Measurements from ENCODE around the gene RIBC2. TPM values are rescaled to one million over a fixed set of nuclear protein-coding genes. Genes with fewer than 3 reads are reported as not detected.

Gene RIBC2
- polyA plus RNA-seq, 1 of the 3 experiments (the other 2 are of a cell fraction), result not detected

DNA sequence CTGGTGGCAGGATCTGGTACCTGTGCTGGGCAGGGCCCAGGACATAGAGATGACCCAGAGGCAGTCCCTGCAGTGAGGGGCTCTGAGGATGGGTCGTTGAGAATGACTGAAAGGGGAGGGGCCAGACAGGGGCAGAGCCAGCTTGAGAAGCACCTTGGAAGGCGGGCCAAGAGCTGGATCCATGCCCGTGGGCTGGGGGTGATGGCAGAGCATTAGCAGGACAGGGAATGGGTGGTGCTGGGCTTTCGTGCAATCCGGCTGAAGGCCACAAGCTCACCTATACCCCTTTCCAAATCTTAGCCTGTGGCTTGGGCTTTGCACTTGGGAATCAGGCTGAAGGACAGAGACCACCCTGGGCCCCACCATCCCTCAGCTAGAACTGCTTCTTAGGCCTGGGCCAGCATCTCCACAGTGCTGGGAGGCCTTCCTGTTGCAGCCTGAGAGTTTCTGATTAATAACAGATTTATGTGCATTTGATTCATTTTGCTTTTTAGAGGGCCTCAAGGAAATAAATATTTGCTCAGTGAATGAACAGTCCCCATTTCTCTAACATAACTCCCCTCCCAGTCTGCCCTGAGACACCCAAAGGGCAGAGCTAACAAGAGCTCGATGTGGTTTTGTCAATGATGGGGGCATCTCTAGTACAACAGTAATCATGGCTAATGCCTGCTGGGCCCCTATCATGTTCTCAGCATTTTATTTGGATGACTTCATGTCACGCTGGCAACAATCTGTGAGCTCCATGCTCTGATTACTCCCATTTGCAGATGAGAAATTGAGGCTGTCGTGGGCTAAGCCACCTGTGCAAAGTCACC is 39.3 kb downstream of the RIBC2 start:
- Histone ChIP-seq H3K9me2 (no peaks in the 10 kb centered on the region), H3K27me3 (ENCODE audit: insufficient read depth) (no peaks in the 10 kb centered on the region), H3F3A (replicated peaks; ENCODE audit: insufficient read depth) (peaks cover 16% of the 10 kb centered on the region), H3K36me3 (replicated peaks in 1 of 2; ENCODE audit: control insufficient read depth in 1 of 2, insufficient read depth in 2 of 2, low read length in 1 of 2) (no peaks in the 10 kb centered on the region), H3K79me2 (ENCODE audit: insufficient read depth) (no peaks in the 10 kb centered on the region), H3K27ac (ENCODE audit: low read depth in 2 of 2, low read length in 1 of 2) (peak overlapping the region; percentile 29 to 89), H2AFZ (ENCODE audit: low read depth) (0 out of 2 replicates have a peak overlapping the region, but pooled peaks have one; percentile 7), H4K20me1 (ENCODE audit: insufficient read depth) (no peaks in the 10 kb centered on the region), H3K4me1 (ENCODE audit: control insufficient read depth in 1 of 2, insufficient read depth in 2 of 2, low read depth in 1 of 2, low read length in 1 of 2) (peaks cover 20 to 33% of the 10 kb centered on the region in 2 experiments; a peak in 3 of 4 replicates), H3K4me3 (ENCODE audit: low read depth in 2 of 2, low read length in 1 of 2) (no peak overlapping the region), H3K4me2 (peak overlapping the region; percentile 52; the same call in 1 of the 2 replicates), H3K9ac (no peak overlapping the region), H3K9me3 (no peaks in the 10 kb centered on the region)
- POLR2A ChIA-PET, result no interaction called here
- CTCF ChIA-PET, result interaction anchor here (1.8 to 4.5 kb wide), 3 partner anchors 9 to 101 kb away, joined by 4 to 16 read pairs (median 5); no protein-coding TSS in a partner anchor
- no peak for DNase-seq
- 57% methylated on average over 8 of the region's 8 CpGs for WGBS (ENCODE audit: low lambda C conversion rate)
- TF ChIP-seq, protein P1, sequence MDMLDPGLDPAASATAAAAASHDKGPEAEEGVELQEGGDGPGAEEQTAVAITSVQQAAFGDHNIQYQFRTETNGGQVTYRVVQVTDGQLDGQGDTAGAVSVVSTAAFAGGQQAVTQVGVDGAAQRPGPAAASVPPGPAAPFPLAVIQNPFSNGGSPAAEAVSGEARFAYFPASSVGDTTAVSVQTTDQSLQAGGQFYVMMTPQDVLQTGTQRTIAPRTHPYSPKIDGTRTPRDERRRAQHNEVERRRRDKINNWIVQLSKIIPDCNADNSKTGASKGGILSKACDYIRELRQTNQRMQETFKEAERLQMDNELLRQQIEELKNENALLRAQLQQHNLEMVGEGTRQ (IDR thresholded peaks at IDR 0.05; ENCODE audit: borderline replicate concordance, low read depth, low read length), result no peak
- TF ChIP-seq RAD21 (IDR thresholded peaks at IDR 0.05; ENCODE audit: low read length) (no peak), TCF12 (IDR thresholded peaks at IDR 0.05) (peak; percentile 82), SMC3 (IDR thresholded peaks at IDR 0.05; ENCODE audit: low read depth, low read length) (no peak), FOXM1 (IDR thresholded peaks at IDR 0.05; ENCODE audit: low read depth) (no peak), NRF1 (IDR thresholded peaks at IDR 0.05; ENCODE audit: low read depth, low read length) (no peak), YY1 (IDR thresholded peaks at IDR 0.05; ENCODE audit: low read depth) (no peak), MEF2A (IDR thresholded peaks at IDR 0.05; ENCODE audit: borderline replicate concordance, low read depth) (no peak), JUND (IDR thresholded peaks at IDR 0.05) (peak; percentile 57; the same call in 1 of the 2 replicates), CHD2 (IDR thresholded peaks at IDR 0.05; ENCODE audit: low read length, partially characterized antibody) (no peak), GABPA (IDR thresholded peaks at IDR 0.05; ENCODE audit: low read depth) (no peak), EZH2phosphoT487 (IDR thresholded peaks at IDR 0.05; ENCODE audit: borderline replicate concordance, low read depth) (no peak), ELF1 (IDR thresholded peaks at IDR 0.05) (no peak), TAF1 (IDR thresholded peaks at IDR 0.05; ENCODE audit: borderline replicate concordance, low read depth, low read length) (no peak), RXRA (IDR thresholded peaks at IDR 0.05; ENCODE audit: borderline replicate concordance, low read depth) (no peak; the same call in 1 of the 2 replicates), SIN3A (IDR thresholded peaks at IDR 0.05; ENCODE audit: borderline replicate concordance, low read depth, low read length) (no peak)
- TF ChIP-seq, protein P2, sequence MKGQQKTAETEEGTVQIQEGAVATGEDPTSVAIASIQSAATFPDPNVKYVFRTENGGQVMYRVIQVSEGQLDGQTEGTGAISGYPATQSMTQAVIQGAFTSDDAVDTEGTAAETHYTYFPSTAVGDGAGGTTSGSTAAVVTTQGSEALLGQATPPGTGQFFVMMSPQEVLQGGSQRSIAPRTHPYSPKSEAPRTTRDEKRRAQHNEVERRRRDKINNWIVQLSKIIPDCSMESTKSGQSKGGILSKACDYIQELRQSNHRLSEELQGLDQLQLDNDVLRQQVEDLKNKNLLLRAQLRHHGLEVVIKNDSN (IDR thresholded peaks at IDR 0.05; ENCODE audit: borderline replicate concordance, low read depth), result no peak
- TF ChIP-seq, protein P3, sequence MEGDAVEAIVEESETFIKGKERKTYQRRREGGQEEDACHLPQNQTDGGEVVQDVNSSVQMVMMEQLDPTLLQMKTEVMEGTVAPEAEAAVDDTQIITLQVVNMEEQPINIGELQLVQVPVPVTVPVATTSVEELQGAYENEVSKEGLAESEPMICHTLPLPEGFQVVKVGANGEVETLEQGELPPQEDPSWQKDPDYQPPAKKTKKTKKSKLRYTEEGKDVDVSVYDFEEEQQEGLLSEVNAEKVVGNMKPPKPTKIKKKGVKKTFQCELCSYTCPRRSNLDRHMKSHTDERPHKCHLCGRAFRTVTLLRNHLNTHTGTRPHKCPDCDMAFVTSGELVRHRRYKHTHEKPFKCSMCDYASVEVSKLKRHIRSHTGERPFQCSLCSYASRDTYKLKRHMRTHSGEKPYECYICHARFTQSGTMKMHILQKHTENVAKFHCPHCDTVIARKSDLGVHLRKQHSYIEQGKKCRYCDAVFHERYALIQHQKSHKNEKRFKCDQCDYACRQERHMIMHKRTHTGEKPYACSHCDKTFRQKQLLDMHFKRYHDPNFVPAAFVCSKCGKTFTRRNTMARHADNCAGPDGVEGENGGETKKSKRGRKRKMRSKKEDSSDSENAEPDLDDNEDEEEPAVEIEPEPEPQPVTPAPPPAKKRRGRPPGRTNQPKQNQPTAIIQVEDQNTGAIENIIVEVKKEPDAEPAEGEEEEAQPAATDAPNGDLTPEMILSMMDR (IDR thresholded peaks at IDR 0.05), result no peak
- TF ChIP-seq, protein P4, sequence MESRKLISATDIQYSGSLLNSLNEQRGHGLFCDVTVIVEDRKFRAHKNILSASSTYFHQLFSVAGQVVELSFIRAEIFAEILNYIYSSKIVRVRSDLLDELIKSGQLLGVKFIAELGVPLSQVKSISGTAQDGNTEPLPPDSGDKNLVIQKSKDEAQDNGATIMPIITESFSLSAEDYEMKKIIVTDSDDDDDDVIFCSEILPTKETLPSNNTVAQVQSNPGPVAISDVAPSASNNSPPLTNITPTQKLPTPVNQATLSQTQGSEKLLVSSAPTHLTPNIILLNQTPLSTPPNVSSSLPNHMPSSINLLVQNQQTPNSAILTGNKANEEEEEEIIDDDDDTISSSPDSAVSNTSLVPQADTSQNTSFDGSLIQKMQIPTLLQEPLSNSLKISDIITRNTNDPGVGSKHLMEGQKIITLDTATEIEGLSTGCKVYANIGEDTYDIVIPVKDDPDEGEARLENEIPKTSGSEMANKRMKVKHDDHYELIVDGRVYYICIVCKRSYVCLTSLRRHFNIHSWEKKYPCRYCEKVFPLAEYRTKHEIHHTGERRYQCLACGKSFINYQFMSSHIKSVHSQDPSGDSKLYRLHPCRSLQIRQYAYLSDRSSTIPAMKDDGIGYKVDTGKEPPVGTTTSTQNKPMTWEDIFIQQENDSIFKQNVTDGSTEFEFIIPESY (IDR thresholded peaks at IDR 0.05; ENCODE audit: borderline replicate concordance, low read depth), result no peak
- TF ChIP-seq, protein P5, sequence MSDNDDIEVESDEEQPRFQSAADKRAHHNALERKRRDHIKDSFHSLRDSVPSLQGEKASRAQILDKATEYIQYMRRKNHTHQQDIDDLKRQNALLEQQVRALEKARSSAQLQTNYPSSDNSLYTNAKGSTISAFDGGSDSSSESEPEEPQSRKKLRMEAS (IDR thresholded peaks at IDR 0.05; ENCODE audit: low read depth), result peak; percentile 45; the same call in 1 of the 2 replicates
- TF ChIP-seq, protein P6, sequence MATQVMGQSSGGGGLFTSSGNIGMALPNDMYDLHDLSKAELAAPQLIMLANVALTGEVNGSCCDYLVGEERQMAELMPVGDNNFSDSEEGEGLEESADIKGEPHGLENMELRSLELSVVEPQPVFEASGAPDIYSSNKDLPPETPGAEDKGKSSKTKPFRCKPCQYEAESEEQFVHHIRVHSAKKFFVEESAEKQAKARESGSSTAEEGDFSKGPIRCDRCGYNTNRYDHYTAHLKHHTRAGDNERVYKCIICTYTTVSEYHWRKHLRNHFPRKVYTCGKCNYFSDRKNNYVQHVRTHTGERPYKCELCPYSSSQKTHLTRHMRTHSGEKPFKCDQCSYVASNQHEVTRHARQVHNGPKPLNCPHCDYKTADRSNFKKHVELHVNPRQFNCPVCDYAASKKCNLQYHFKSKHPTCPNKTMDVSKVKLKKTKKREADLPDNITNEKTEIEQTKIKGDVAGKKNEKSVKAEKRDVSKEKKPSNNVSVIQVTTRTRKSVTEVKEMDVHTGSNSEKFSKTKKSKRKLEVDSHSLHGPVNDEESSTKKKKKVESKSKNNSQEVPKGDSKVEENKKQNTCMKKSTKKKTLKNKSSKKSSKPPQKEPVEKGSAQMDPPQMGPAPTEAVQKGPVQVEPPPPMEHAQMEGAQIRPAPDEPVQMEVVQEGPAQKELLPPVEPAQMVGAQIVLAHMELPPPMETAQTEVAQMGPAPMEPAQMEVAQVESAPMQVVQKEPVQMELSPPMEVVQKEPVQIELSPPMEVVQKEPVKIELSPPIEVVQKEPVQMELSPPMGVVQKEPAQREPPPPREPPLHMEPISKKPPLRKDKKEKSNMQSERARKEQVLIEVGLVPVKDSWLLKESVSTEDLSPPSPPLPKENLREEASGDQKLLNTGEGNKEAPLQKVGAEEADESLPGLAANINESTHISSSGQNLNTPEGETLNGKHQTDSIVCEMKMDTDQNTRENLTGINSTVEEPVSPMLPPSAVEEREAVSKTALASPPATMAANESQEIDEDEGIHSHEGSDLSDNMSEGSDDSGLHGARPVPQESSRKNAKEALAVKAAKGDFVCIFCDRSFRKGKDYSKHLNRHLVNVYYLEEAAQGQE (IDR thresholded peaks at IDR 0.05; ENCODE audit: low read depth, low read length), result no peak
- TF ChIP-seq, protein P7, sequence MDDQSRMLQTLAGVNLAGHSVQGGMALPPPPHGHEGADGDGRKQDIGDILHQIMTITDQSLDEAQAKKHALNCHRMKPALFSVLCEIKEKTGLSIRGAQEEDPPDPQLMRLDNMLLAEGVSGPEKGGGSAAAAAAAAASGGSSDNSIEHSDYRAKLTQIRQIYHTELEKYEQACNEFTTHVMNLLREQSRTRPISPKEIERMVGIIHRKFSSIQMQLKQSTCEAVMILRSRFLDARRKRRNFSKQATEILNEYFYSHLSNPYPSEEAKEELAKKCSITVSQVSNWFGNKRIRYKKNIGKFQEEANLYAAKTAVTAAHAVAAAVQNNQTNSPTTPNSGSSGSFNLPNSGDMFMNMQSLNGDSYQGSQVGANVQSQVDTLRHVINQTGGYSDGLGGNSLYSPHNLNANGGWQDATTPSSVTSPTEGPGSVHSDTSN (IDR thresholded peaks at IDR 0.05), result 0 out of 2 replicates have a peak, but pooled peaks have one; percentile 43

All from SK-N-SH (cell line).